SK-N-SH (cell line): Measurements from ENCODE around the gene PLEKHG1. TPM values are rescaled to one million over a fixed set of nuclear protein-coding genes. Genes with fewer than 3 reads are reported as not detected.

ENCODE experiments used
- CTCF ChIA-PET: fragments of 300-600, 350-600 bp; formaldehyde crosslinking; extraction: SDS; loops from one replicate; lab custom pipeline; 2021; lab: Yijun Ruan, JAX
- POLR2A ChIA-PET: fragments of 350-600 bp; sonication (Branson Sonifier 250); formaldehyde crosslinking; extraction: SDS; loops from one replicate; lab custom pipeline; 2020; ENCODE audit warnings: antibody characterized with exemption, inconsistent platforms; lab: Yijun Ruan, JAX
- DNase-seq: peaks from one replicate; pipeline ENCODE4 v3.0.0; 2012
- H2AFZ ChIP-seq: fragments of 200-600 bp; sonication (generic); 2 replicates; pipeline ENCODE4 v1.8.1; 2016; ENCODE audit warnings: antibody characterized with exemption, mild to moderate bottlenecking, low read depth
- H3F3A ChIP-seq: fragments of 200-600 bp; sonication (generic); replicated peaks from 2 replicates; pipeline ENCODE3; 2016; ENCODE audit warnings: antibody characterized with exemption, mild to moderate bottlenecking; ENCODE audit not compliant: insufficient read depth
- H3K27ac ChIP-seq, 2 experiments: fragments of 200-500 bp in 1 of 2; fragments of 200-600 bp in 1 of 2; sonication (Bioruptor generic) in 1 of 2; sonication (generic), shearing (Covaris generic) in 1 of 2; 2 replicates each; pipeline versions ENCODE4 v1.5.1 to v1.6.1; 2014 to 2016; ENCODE audit warnings: low read depth in 2 of 2, inconsistent platforms in 1 of 2, low read length in 1 of 2, mild to moderate bottlenecking in 1 of 2, mixed read lengths in 1 of 2
- H3K27me3 ChIP-seq: fragments of 200-600 bp; sonication (generic), shearing (Covaris generic); 2 replicates; pipeline ENCODE4 v1.6.1; 2016; ENCODE audit warnings: mixed run types; ENCODE audit not compliant: insufficient read depth
- H3K36me3 ChIP-seq, 2 experiments: fragments of 200-500 bp in 1 of 2; fragments of 200-600 bp in 1 of 2; sonication (Bioruptor generic) in 1 of 2; sonication (generic) in 1 of 2; replicated peaks in 1 of 2; 2 replicates each; pipeline versions ENCODE3 to v1.5.1; 2014 to 2016; ENCODE audit warnings: low read length in 1 of 2, mild to moderate bottlenecking in 1 of 2; ENCODE audit not compliant: insufficient read depth in 2 of 2, control insufficient read depth in 1 of 2
- H3K4me1 ChIP-seq, 2 experiments: fragments of 200-500 bp in 1 of 2; fragments of 200-600 bp in 1 of 2; sonication (Bioruptor generic) in 1 of 2; sonication (generic), shearing (Covaris generic) in 1 of 2; 2 replicates each; pipeline versions ENCODE4 v1.5.1 to v1.6.1; 2014 to 2016; ENCODE audit warnings: low read depth in 1 of 2, low read length in 1 of 2, mixed run types in 1 of 2; ENCODE audit not compliant: insufficient read depth in 2 of 2, control insufficient read depth in 1 of 2
- H3K4me2 ChIP-seq: fragments of 200-600 bp; sonication (generic), shearing (Covaris generic); 2 replicates; pipeline ENCODE4 v1.6.1; 2017; ENCODE audit warnings: mixed run types
- H3K4me3 ChIP-seq, 2 experiments: fragments of 200-500 bp in 1 of 2; fragments of 200-600 bp in 1 of 2; sonication (Bioruptor generic) in 1 of 2; sonication (generic), shearing (Covaris generic) in 1 of 2; 2 replicates each; pipeline versions ENCODE4 v1.5.1 to v1.8.1; 2014 to 2016; ENCODE audit warnings: low read depth in 2 of 2, inconsistent platforms in 1 of 2, low read length in 1 of 2, mild to moderate bottlenecking in 1 of 2, mixed read lengths in 1 of 2, moderate library complexity in 1 of 2
- H3K79me2 ChIP-seq: fragments of 200-600 bp; sonication (generic); 2 replicates; pipeline ENCODE4 v1.8.1; 2017; ENCODE audit warnings: mild to moderate bottlenecking; ENCODE audit not compliant: insufficient read depth
- H3K9ac ChIP-seq: fragments of 200-600 bp; sonication (generic); 2 replicates; pipeline ENCODE4 v1.6.1; 2017; ENCODE audit warnings: mixed run types
- H3K9me2 ChIP-seq: fragments of 200-600 bp; sonication (generic); 2 replicates; pipeline ENCODE4 v1.6.1; 2017; ENCODE audit warnings: mixed run types
- H3K9me3 ChIP-seq: fragments of 200-600 bp; sonication (generic); 2 replicates; pipeline ENCODE4 v1.6.1; 2017; ENCODE audit warnings: mixed run types, mild to moderate bottlenecking, moderate library complexity
- H4K20me1 ChIP-seq: fragments of 200-600 bp; sonication (generic); 2 replicates; pipeline ENCODE4 v1.6.1; 2017; ENCODE audit warnings: mild to moderate bottlenecking, mixed run types; ENCODE audit not compliant: insufficient read depth
- ELF1 ChIP-seq: IDR thresholded peaks from 2 replicates; pipeline ENCODE4 v1.4.0; 2012
- EZH2phosphoT487 ChIP-seq: fragments of 200-600 bp; sonication (generic); IDR thresholded peaks from 2 replicates; pipeline ENCODE4 v1.6.1; 2017; ENCODE audit warnings: low read depth, mixed run types, mild to moderate bottlenecking, antibody characterized with exemption, moderate library complexity, borderline replicate concordance
- FOSL2 ChIP-seq: IDR thresholded peaks from 2 replicates; pipeline ENCODE4 v1.4.0; 2012; ENCODE audit warnings: low read depth, mild to moderate bottlenecking, moderate library complexity, borderline replicate concordance
- RCOR1 ChIP-seq: fragments of 150-350 bp; IDR thresholded peaks from 2 replicates; pipeline ENCODE4 v1.6.1; 2017; ENCODE audit warnings: antibody characterized with exemption, low read length
- RXRA ChIP-seq: IDR thresholded peaks from 2 replicates; pipeline ENCODE4 v1.4.0; 2012; ENCODE audit warnings: low read depth, mild to moderate bottlenecking, borderline replicate concordance
- SIN3A ChIP-seq: IDR thresholded peaks from 2 replicates; pipeline ENCODE4 v1.6.1; 2012; ENCODE audit warnings: low read depth, mild to moderate bottlenecking, low read length, moderate library complexity, borderline replicate concordance
- TEAD4 ChIP-seq: IDR thresholded peaks from 2 replicates; pipeline ENCODE4 v1.4.0; 2012; ENCODE audit warnings: mild to moderate bottlenecking, borderline replicate concordance; ENCODE audit not compliant: insufficient read depth
- YY1 ChIP-seq: IDR thresholded peaks from 2 replicates; pipeline ENCODE4 v1.4.0; 2012; ENCODE audit warnings: low read depth, mild to moderate bottlenecking
- WGBS: methylation state at CpG from one replicate; pipeline ENCODE4 v1.1.6; 2017; ENCODE audit warnings: low lambda C conversion rate; 5-methylcytosine and 5-hydroxymethylcytosine counted together
- polyA plus RNA-seq, 3 experiments: library from polyadenylated mRNA; depleted of rRNA; stranded (reverse); fragments of >200 nt; gene quantifications; 2 replicates each; pipeline ENCODE4 v1.2.3, GENCODE V29; 2012
- TF ChIP-seq, protein P1 (sequence below): fragments of 200-600 bp; sonication (generic); IDR thresholded peaks from 2 replicates; pipeline ENCODE4 v1.6.1; 2017; ENCODE audit warnings: antibody characterized with exemption, mild to moderate bottlenecking, moderate library complexity
- TF ChIP-seq, protein P2 (sequence below): IDR thresholded peaks from 2 replicates; pipeline ENCODE4 v1.4.0; 2012; ENCODE audit warnings: low read depth
- TF ChIP-seq, protein P3 (sequence below): IDR thresholded peaks from 2 replicates; pipeline ENCODE4 v1.6.1; 2012; ENCODE audit warnings: mild to moderate bottlenecking, low read depth, low read length, moderate library complexity

PLEKHG1 gene
- polyA plus RNA-seq, 1 of the 3 experiments (the other 2 are of a cell fraction) = 0.02 TPM

DNA sequence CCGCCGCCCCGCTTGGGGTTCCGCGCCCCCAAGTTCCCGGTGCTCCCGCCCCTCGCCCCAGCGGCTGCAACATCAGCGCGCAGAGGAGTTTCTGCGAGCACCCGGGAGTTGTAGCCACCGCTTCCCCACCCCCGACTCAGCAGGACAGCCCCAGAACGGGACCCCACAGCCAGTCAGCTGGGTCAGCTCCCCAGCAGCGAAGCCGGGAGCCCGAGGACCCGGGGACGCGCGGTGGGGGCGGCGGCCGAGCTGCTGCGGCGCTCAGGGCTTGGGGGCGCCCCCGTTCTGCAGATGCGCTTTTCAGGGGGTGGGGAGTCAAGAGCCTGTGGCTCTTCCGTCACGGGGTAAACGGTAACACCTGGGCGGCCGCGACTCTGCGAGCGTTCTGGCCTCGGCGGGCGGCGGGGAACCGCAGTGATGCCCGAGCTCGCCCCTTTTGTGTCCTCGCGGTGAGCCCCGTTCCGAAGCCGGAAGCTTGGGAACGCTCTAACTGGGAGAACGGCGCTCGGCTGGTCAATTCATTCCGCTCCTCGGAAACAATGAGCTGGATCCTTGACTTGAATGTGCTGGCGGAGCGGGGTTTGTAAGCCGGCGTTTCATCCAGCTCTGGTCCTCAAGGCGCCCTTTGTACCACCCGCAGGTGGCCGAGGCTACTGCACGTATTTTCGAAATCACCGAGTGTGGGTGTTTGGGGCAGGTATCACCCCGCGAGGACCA is 774 bp downstream of the PLEKHG1 start:
- H3K4me1 ChIP-seq = no peaks in the 10 kb centered on the region; a peak in 1 of 4 replicates
- H3F3A ChIP-seq = no peaks in the 10 kb centered on the region
- POLR2A ChIA-PET = no interaction called here
- H3K79me2 ChIP-seq = no peaks in the 10 kb centered on the region
- H3K4me3 ChIP-seq = peak overlapping the region; percentile 30 to 39
- CTCF ChIA-PET = interaction anchor here (0.6 to 1.6 kb wide), 3 partner anchors 19 to 183 kb away, joined by 3 to 5 read pairs (median 3); no protein-coding TSS in a partner anchor
- H3K9me2 ChIP-seq = no peaks in the 10 kb centered on the region
- H3K36me3 ChIP-seq = no peaks in the 10 kb centered on the region
- peak overlapping the region; percentile 74 for H3K4me2 ChIP-seq
- TF ChIP-seq, protein P1, sequence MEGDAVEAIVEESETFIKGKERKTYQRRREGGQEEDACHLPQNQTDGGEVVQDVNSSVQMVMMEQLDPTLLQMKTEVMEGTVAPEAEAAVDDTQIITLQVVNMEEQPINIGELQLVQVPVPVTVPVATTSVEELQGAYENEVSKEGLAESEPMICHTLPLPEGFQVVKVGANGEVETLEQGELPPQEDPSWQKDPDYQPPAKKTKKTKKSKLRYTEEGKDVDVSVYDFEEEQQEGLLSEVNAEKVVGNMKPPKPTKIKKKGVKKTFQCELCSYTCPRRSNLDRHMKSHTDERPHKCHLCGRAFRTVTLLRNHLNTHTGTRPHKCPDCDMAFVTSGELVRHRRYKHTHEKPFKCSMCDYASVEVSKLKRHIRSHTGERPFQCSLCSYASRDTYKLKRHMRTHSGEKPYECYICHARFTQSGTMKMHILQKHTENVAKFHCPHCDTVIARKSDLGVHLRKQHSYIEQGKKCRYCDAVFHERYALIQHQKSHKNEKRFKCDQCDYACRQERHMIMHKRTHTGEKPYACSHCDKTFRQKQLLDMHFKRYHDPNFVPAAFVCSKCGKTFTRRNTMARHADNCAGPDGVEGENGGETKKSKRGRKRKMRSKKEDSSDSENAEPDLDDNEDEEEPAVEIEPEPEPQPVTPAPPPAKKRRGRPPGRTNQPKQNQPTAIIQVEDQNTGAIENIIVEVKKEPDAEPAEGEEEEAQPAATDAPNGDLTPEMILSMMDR = peak; percentile 37
- TF ChIP-seq EZH2phosphoT487 (peak; percentile 47; the same call in 1 of the 2 replicates), SIN3A (no peak), TEAD4 (no peak)
- TF ChIP-seq, all 33 proteins: peak for 2
- H3K27me3 ChIP-seq = peaks cover 35% of the 10 kb centered on the region
- no peak overlapping the region for H3K9ac ChIP-seq
- DNase-seq = peak; percentile 68
- no peaks in the 10 kb centered on the region for H3K9me3 ChIP-seq
- H2AFZ ChIP-seq = 0 out of 2 replicates have a peak overlapping the region, but pooled peaks have one; percentile 65
- H3K27ac ChIP-seq = no peak overlapping the region
- 3% methylated on average over 8 of the region's 69 CpGs for WGBS
- no peaks in the 10 kb centered on the region for H4K20me1 ChIP-seq

DNA sequence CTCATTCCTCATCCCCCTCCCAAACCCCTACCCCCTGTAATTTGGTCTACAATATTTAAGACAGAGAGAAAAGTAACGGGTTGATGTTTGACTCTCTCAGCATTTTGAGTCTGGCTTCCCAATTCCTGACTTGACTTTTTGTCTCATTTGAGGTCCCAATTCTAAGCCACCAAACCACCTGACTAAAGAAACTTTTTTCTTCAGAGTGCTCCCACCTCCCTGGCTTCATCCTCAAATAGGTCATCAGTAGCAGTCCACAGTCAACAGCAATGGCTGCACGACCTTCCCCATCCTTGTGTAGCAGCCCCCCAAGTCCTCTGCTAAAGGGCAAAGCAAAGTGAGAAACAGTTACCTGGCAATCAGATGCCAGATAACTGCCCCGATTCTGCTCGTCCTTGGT is 1.8 kb downstream of the PLEKHG1 start:
- Histone ChIP-seq H3K4me1 (no peaks in the 10 kb centered on the region; a peak in 1 of 4 replicates), H2AFZ (no peak overlapping the region), H3K9me2 (no peaks in the 10 kb centered on the region), H4K20me1 (no peaks in the 10 kb centered on the region), H3K4me3 (no peak overlapping the region), H3K27me3 (peaks cover 35% of the 10 kb centered on the region), H3K4me2 (no peak overlapping the region), H3K9me3 (no peaks in the 10 kb centered on the region), H3K36me3 (no peaks in the 10 kb centered on the region), H3K9ac (no peak overlapping the region), H3K79me2 (no peaks in the 10 kb centered on the region), H3F3A (no peaks in the 10 kb centered on the region), H3K27ac (no peak overlapping the region)
- TF ChIP-seq FOSL2 = no peak
- TF ChIP-seq, protein P2, sequence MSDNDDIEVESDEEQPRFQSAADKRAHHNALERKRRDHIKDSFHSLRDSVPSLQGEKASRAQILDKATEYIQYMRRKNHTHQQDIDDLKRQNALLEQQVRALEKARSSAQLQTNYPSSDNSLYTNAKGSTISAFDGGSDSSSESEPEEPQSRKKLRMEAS = no peak
- TF ChIP-seq, protein P1 = no peak
- TF ChIP-seq, protein P3, sequence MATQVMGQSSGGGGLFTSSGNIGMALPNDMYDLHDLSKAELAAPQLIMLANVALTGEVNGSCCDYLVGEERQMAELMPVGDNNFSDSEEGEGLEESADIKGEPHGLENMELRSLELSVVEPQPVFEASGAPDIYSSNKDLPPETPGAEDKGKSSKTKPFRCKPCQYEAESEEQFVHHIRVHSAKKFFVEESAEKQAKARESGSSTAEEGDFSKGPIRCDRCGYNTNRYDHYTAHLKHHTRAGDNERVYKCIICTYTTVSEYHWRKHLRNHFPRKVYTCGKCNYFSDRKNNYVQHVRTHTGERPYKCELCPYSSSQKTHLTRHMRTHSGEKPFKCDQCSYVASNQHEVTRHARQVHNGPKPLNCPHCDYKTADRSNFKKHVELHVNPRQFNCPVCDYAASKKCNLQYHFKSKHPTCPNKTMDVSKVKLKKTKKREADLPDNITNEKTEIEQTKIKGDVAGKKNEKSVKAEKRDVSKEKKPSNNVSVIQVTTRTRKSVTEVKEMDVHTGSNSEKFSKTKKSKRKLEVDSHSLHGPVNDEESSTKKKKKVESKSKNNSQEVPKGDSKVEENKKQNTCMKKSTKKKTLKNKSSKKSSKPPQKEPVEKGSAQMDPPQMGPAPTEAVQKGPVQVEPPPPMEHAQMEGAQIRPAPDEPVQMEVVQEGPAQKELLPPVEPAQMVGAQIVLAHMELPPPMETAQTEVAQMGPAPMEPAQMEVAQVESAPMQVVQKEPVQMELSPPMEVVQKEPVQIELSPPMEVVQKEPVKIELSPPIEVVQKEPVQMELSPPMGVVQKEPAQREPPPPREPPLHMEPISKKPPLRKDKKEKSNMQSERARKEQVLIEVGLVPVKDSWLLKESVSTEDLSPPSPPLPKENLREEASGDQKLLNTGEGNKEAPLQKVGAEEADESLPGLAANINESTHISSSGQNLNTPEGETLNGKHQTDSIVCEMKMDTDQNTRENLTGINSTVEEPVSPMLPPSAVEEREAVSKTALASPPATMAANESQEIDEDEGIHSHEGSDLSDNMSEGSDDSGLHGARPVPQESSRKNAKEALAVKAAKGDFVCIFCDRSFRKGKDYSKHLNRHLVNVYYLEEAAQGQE = no peak
- no peak for TF ChIP-seq ELF1
- TF ChIP-seq YY1 = no peak
- TF ChIP-seq RCOR1 = no peak
- no peak for TF ChIP-seq RXRA
- POLR2A ChIA-PET = no interaction called here
- CTCF ChIA-PET = interaction anchor here (1.6 kb wide), 1 partner anchor 183 kb away, joined by 3 read pairs; no protein-coding TSS in a partner anchor
- 5% methylated on average over 4 of the region's 4 CpGs for WGBS
- no peak for DNase-seq
